Right lobe of liver (tissue), 6 donors: ENCODE results near the gene TBC1D3B. TPM values are rescaled to one million over a fixed set of nuclear protein-coding genes. Genes with fewer than 3 reads are reported as not detected.

ENCODE experiments used
- ATAC-seq, 4 donors: fragments of 200-7000 bp; cut with Tn5 transposase; one replicate each; pipeline ENCODE4 v1.9.1; 2020; ENCODE audit warnings: mild to moderate bottlenecking in 4 of 4, moderate library complexity in 4 of 4
- DNase-seq, 3 donors: peaks; one replicate each; pipeline ENCODE4 v3.0.0-alpha.2; 2020
- H3K27ac ChIP-seq, 3 donors: fragments of 200-600 bp; one replicate each; pipeline ENCODE4 v1.8.0; 2022
- H3K27me3 ChIP-seq, 2 donors: fragments of 200-600 bp; one replicate each; pipeline ENCODE4 v1.8.0; 2022
- H3K36me3 ChIP-seq, 4 donors: fragments of 200-600 bp; sonication (generic) in 1 of 4; one replicate each; pipeline versions ENCODE4 v1.5.1 to v1.8.0; 2017 to 2022; ENCODE audit warnings: control low read depth in 1 of 4
- H3K4me1 ChIP-seq, 4 donors: fragments of 200-600 bp; sonication (generic) in 1 of 4; one replicate each; pipeline versions ENCODE4 v1.5.1 to v1.8.0; 2017 to 2022; ENCODE audit warnings: control low read depth in 1 of 4
- H3K4me3 ChIP-seq, 3 donors: fragments of 200-600 bp; one replicate each; pipeline ENCODE4 v1.8.0; 2022
- H3K9me3 ChIP-seq, 4 donors: fragments of 200-600 bp; sonication (generic) in 1 of 4; one replicate each; pipeline versions ENCODE4 v1.5.1 to v1.8.0; 2017 to 2022; ENCODE audit warnings: control low read depth in 1 of 4
- POLR2A ChIP-seq: fragments of 450-650 bp; IDR thresholded peaks from one replicate; pipeline ENCODE4 v1.6.1; 2017; ENCODE audit warnings: antibody characterized with exemption, mild to moderate bottlenecking
- WGBS: methylation state at CpG from one replicate; pipeline ENCODE4 v1.1.6; 2018; ENCODE audit warnings: low coverage, low lambda C conversion rate; ENCODE audit not compliant: insufficient coverage; ENCODE audit errors: missing lambda C conversion rate; 5-methylcytosine and 5-hydroxymethylcytosine counted together
- intact Hi-C, 2 donors: fragments of 100-400 bp; cut with DNase I; formaldehyde crosslinking; loops; one replicate each; pipeline versions ENCODE4 v1.11.2 to v1.14.1; 2022
- total RNA-seq, 6 experiments: library from RNA; depleted of rRNA in 2 of 6; stranded (reverse); fragments of >200 nt in 2 of 6; fragmentation: NEBNext Ultra II Directional in 3 of 6; extraction: Animal tissue kit (Norgen Biotek cat#: 25700) in 3 of 6; gene quantifications; one replicate each; pipeline versions ENCODE4 v1.1.0 to v1.2.4, GENCODE V29; 2016 to 2023
- TF ChIP-seq, protein P1 (sequence below), 4 donors: fragments of 200-600 bp in 3 of 4; fragments of 450-650 bp in 1 of 4; IDR thresholded peaks; one replicate each; pipeline versions ENCODE4 v1.5.1 to v1.8.0; 2016 to 2022; ENCODE audit warnings: antibody characterized with exemption in 4 of 4, mild to moderate bottlenecking in 2 of 4
- donor health status: DM: no; HTN: yes; CAD: no.
- donor health status: DM: no; HTN: no; CAD: no.
- donor health status: DM: no; HTN: no; CAD: no.
- donor health status: DM: no; HTN: yes; CAD: no.
- donor health status: DM: no; HTN: yes; CAD: no.

TBC1D3B gene
- total RNA-seq, 6 experiments from 2014 or later: 2.4 to 6.5 (median 3.7) TPM; not detected in 2

DNA sequence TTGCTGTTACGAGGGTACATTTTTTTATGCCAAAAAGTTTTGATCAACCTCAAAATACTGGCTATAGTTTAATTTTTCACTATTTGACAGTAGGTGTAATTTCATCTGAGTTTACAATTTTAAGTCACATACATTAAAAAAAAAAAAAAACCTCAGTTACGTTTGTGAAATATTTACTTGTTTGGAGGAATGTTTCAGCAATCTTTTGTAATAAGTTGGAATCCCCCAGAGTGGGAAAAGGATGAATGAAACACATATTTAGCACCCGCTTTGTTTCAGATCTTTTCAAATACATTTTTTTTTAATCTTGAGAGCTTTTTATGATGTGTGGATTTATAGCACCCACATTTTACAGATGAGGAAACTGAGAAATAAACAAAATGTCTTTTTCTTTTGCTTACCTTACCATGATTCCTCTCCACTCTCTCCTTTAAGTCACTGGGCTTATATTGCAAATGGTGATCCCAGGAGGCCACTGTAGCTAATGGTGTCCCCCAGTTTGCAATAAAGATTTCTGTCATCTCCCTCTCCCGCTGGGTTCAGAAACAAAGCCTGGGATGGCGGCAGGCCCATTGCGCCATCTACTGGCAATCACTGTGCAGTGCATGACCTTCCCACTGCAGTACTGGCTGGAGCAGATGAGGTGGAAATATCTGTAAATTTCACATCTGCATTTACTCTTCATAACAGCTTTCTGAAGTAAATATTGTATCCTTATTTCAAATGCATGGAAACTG is 27.7 kb downstream of the TBC1D3B start:
- H3K36me3 ChIP-seq: no peaks in the 10 kb centered on the region
- intact Hi-C loops: loop anchor here (5.0 to 10.0 kb wide), 3 partner anchors 74 to 181 kb away; partner anchors contain the start of genes CCL14 (in 1 of the 2) and CCL16 (in 1 of the 2)
- no peak overlapping the region for H3K4me3 ChIP-seq
- H3K4me1 ChIP-seq: no peaks in the 10 kb centered on the region
- ATAC-seq (peak; percentile 95 to 98 (median 97)), DNase-seq (peak; percentile 72 to 79 (median 77))
- H3K27me3 ChIP-seq: no peaks in the 10 kb centered on the region
- H3K27ac ChIP-seq: no peak overlapping the region
- TF ChIP-seq POLR2A: no peak
- TF ChIP-seq, protein P1, sequence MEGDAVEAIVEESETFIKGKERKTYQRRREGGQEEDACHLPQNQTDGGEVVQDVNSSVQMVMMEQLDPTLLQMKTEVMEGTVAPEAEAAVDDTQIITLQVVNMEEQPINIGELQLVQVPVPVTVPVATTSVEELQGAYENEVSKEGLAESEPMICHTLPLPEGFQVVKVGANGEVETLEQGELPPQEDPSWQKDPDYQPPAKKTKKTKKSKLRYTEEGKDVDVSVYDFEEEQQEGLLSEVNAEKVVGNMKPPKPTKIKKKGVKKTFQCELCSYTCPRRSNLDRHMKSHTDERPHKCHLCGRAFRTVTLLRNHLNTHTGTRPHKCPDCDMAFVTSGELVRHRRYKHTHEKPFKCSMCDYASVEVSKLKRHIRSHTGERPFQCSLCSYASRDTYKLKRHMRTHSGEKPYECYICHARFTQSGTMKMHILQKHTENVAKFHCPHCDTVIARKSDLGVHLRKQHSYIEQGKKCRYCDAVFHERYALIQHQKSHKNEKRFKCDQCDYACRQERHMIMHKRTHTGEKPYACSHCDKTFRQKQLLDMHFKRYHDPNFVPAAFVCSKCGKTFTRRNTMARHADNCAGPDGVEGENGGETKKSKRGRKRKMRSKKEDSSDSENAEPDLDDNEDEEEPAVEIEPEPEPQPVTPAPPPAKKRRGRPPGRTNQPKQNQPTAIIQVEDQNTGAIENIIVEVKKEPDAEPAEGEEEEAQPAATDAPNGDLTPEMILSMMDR (IDR thresholded peaks at IDR 0.05): peak; percentile 97 to 100 (median 100)
- WGBS: 32% methylated on average over 6 of the region's 6 CpGs
- H3K9me3 ChIP-seq: no peaks in the 10 kb centered on the region

DNA sequence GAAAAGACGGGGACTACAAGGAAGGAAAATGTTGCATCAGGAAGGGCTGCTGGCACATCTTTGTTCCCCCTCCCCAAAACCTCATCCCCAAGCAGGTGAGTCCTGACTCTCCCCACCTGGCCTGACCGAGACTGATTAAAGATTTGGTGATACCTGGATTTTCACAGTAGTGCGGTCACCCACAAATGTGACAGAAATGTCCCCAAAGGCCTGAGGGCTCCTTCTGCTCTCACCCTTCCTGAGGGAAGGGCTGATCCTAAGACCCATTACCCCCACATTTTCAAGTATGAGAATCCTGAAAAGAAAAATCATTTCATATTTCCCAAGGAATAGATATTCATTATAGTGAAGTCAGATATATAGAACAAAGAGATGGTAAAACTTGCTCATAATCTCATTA is 28.8 kb downstream of the TBC1D3B start:
- H3K4me3 ChIP-seq: no peak overlapping the region
- DNase-seq (no peak), ATAC-seq (no peak)
- H3K4me1 ChIP-seq: no peaks in the 10 kb centered on the region
- intact Hi-C loops: loop anchor here (5.0 to 10.0 kb wide), 3 partner anchors 73 to 180 kb away; partner anchors contain the start of genes CCL14 (in 1 of the 2) and CCL16 (in 1 of the 2)
- H3K9me3 ChIP-seq: no peaks in the 10 kb centered on the region
- H3K27ac ChIP-seq: no peak overlapping the region
- TF ChIP-seq, protein P1 (IDR thresholded peaks at IDR 0.05): no peak
- no peak for TF ChIP-seq POLR2A
- no peaks in the 10 kb centered on the region for H3K36me3 ChIP-seq
- no peaks in the 10 kb centered on the region for H3K27me3 ChIP-seq
- 78% methylated on average over 2 of the region's 3 CpGs for WGBS

DNA sequence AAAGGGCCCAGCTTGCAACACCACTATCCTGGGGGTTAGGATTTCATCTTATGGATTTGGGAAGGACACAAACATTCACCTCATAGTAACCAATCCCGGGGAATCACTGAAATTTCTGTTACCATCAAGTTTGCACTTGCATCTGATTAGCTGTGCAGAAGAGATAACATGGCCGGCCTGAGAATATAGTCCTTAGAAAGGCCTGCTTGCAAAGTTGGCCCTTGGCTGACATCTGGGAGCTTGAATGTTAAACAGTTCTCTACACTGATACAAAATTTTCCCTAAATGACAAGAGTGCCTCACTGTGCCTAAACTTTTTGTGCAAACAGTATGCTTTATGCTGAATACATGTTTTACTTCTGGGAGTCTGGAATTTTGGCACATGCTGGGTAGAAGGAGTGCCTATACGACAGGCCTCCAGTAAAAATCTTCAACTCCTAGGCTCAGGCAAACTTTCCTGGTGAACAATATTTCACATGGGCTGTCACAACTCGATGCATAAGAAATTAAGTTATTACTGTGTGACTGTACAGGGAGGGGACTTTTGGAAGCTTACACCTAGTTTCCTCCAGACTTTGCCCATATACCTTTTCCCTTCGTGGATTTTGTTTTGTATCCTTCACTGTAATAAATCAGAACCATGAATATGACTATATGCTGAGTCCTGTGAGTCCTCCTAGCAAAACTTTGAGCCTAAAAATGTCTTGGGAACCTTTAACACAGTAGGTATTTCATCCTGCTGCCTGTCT is 31.3 kb downstream of the TBC1D3B start:
- ATAC-seq (no peak), DNase-seq (no peak)
- Histone ChIP-seq H3K27me3 (no peaks in the 10 kb centered on the region), H3K4me3 (no peak overlapping the region), H3K9me3 (no peaks in the 10 kb centered on the region), H3K4me1 (no peaks in the 10 kb centered on the region), H3K36me3 (no peaks in the 10 kb centered on the region), H3K27ac (no peak overlapping the region)
- WGBS: 82% methylated on average over 5 of the region's 5 CpGs
- intact Hi-C loops: loop anchor here (5.0 to 10.0 kb wide), 3 partner anchors 70 to 178 kb away; partner anchors contain the start of genes CCL14 (in 1 of the 2) and CCL16 (in 1 of the 2)
- TF ChIP-seq POLR2A: no peak
- TF ChIP-seq, protein P1 (IDR thresholded peaks at IDR 0.05): no peak

DNA sequence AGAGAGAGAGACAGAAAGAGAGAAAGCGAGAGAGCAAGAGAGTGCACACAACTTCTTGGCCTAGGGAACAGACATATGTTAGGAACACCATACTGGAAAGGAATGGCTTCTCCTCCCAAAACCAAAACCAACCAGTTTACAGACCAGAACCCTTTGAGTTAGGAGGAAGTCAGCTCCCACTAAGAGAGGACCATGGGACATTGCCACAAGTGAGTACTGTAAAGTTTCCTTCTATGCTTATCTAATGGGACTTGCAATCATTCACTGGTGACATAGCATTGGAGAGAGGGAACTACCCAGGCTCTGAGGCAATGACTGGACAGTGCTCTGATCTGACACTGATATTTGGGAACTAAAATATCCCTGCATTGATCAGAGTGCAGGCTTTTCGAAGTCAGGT is 32.4 kb downstream of the TBC1D3B start:
- no peaks in the 10 kb centered on the region for H3K27me3 ChIP-seq
- WGBS: 86% methylated on average over 2 of the region's 2 CpGs
- H3K9me3 ChIP-seq: no peaks in the 10 kb centered on the region
- no peaks in the 10 kb centered on the region for H3K4me1 ChIP-seq
- intact Hi-C loops: loop anchor here in 1 of 2 donors (10.0 kb wide), 2 partner anchors 69 to 159 kb away; partner anchors contain the start of genes CCL14 and CCL16
- H3K4me3 ChIP-seq: no peak overlapping the region
- DNase-seq: no peak
- H3K36me3 ChIP-seq: no peaks in the 10 kb centered on the region
- no peak for TF ChIP-seq POLR2A
- TF ChIP-seq, protein P1 (IDR thresholded peaks at IDR 0.05): no peak
- ATAC-seq: no peak
- no peak overlapping the region for H3K27ac ChIP-seq
